GM12878 (cell line): Measurements from ENCODE around the gene ZPBP. TPM values are rescaled to one million over a fixed set of nuclear protein-coding genes. Genes with fewer than 3 reads are reported as not detected.

Experiments used
- ATAC-seq: fragments of 200-7000 bp; cut with Tn5 transposase; 3 replicates; pipeline ENCODE4 v1.9.1; 2020; ENCODE audit warnings: mild to moderate bottlenecking, moderate library complexity
- BruUV-seq: library from RNA; stranded (reverse); fragments of 400-500 nt; replicated peaks from 2 replicates; lab custom pipeline; 2021; lab: Mats Ljungman, UMichigan
- CTCF ChIA-PET: fragments of 300-600 bp; sonication (Branson Sonifier 250); formaldehyde crosslinking; extraction: SDS; loops from one replicate; lab custom pipeline; 2021; ENCODE audit warnings: inconsistent platforms; lab: Yijun Ruan, JAX
- POLR2A ChIA-PET: fragments of 350-600 bp; formaldehyde crosslinking; extraction: SDS; loops from one replicate; lab custom pipeline; 2021; ENCODE audit warnings: inconsistent platforms; lab: Charles Lee
- RAD21 ChIA-PET: fragments of 300-600 bp; sonication (Branson Sonifier 250); formaldehyde crosslinking; loops from one replicate; lab custom pipeline; 2023; ENCODE audit warnings: antibody characterized with exemption; ENCODE audit not compliant: unreplicated experiment; lab: Charles Lee
- SMC1A ChIA-PET: fragments of 300-600 bp; sonication (Branson Sonifier 250); formaldehyde crosslinking; loops from one replicate; lab custom pipeline; 2023; ENCODE audit not compliant: unreplicated experiment, uncharacterized antibody; lab: Charles Lee
- DNase-seq: peaks from one replicate; pipeline ENCODE4 v3.0.0-alpha.2; 2011; ENCODE audit warnings: low read depth, low spot score
- FAIRE-seq: peaks from 3 replicates; lab custom pipeline; 2011; peaks lifted over from hg19 to GRCh38; lab: Jason Lieb, UNC
- H2AFZ ChIP-seq: 2 replicates; pipeline ENCODE4 v1.6.0; 2011; ENCODE audit warnings: low read depth, low read length, control low read depth; ENCODE audit not compliant: control insufficient read depth
- H3K27ac ChIP-seq: 2 replicates; pipeline ENCODE4 v1.5.1; 2011; ENCODE audit warnings: control low read depth; ENCODE audit not compliant: control insufficient read depth, insufficient read depth
- H3K27me3 ChIP-seq, 2 experiments: replicated peaks in 1 of 2; 2 replicates each; pipeline versions ENCODE4 v1.6.0 to v1.6.1; 2011; ENCODE audit warnings: low read length in 1 of 2; ENCODE audit not compliant: control insufficient read depth in 2 of 2, insufficient read depth in 2 of 2
- H3K36me3 ChIP-seq, 2 experiments: 2 replicates each; pipeline ENCODE4 v1.5.1; 2011; ENCODE audit warnings: low read length in 1 of 2; ENCODE audit not compliant: control insufficient read depth in 2 of 2, insufficient read depth in 2 of 2
- H3K4me1 ChIP-seq: 2 replicates; pipeline ENCODE4 v1.6.1; 2011; ENCODE audit warnings: mild to moderate bottlenecking, low read length, moderate library complexity, mixed read lengths; ENCODE audit not compliant: control insufficient read depth, insufficient read depth
- H3K4me2 ChIP-seq: 2 replicates; pipeline ENCODE4 v1.6.0; 2011; ENCODE audit warnings: control low read depth; ENCODE audit not compliant: control insufficient read depth, insufficient read depth
- H3K4me3 ChIP-seq: fragments of 200-600 bp; sonication (generic); 2 replicates; pipeline ENCODE4 v1.5.1; 2016
- H3K79me2 ChIP-seq: 2 replicates; pipeline ENCODE4 v1.6.0; 2011; ENCODE audit warnings: low read length; ENCODE audit not compliant: control insufficient read depth, insufficient read depth
- H3K9ac ChIP-seq: 2 replicates; pipeline ENCODE4 v1.8.0; 2011; ENCODE audit warnings: low read length, control low read depth, mixed read lengths; ENCODE audit not compliant: control insufficient read depth, insufficient read depth
- H3K9me3 ChIP-seq: replicated peaks from 3 replicates; pipeline ENCODE4 v1.5.1; 2011; ENCODE audit warnings: mild to moderate bottlenecking, low read length; ENCODE audit not compliant: control insufficient read depth, insufficient read depth
- H4K20me1 ChIP-seq: 2 replicates; pipeline ENCODE4 v1.6.0; 2011; ENCODE audit not compliant: control insufficient read depth, insufficient read depth
- EZH2 ChIP-seq: IDR thresholded peaks from 2 replicates; pipeline ENCODE4 v1.6.1; 2012; ENCODE audit warnings: low read depth, mild to moderate bottlenecking, control low read depth, inconsistent platforms, low read length, borderline replicate concordance; ENCODE audit not compliant: control insufficient read depth
- GABPA ChIP-seq: IDR thresholded peaks from 2 replicates; pipeline ENCODE4 v1.6.1; 2014; ENCODE audit warnings: antibody characterized with exemption, low read depth, mild to moderate bottlenecking, inconsistent platforms
- POLR2AphosphoS2 ChIP-seq: IDR thresholded peaks from 2 replicates; pipeline ENCODE4 v1.6.1; 2011; ENCODE audit warnings: low read depth, mild to moderate bottlenecking, low read length, improper control_type of control experiment, moderate library complexity
- WGBS: methylation state at CpG from one replicate; pipeline ENCODE4 v1.1.6; 2016; ENCODE audit warnings: low lambda C conversion rate; ENCODE audit not compliant: insufficient replicate concordance, insufficient coverage; ENCODE audit errors: missing lambda C conversion rate; 5-methylcytosine and 5-hydroxymethylcytosine counted together
- in situ Hi-C: fragments of 300-500 bp; cut with MboI; formaldehyde crosslinking; loops from 9 replicates; pipeline ENCODE4 v1.14.3; 2018; ENCODE audit warnings: mixed read lengths
- intact Hi-C: fragments of 100-400 bp; cut with micrococcal nuclease; formaldehyde crosslinking; loops from one replicate; pipeline ENCODE4 v1.14.2; 2022; ENCODE audit not compliant: unreplicated experiment
- polyA plus RNA-seq, 11 experiments: library from polyadenylated mRNA; depleted of rRNA in 4 of 11; unstranded in 6 of 11; stranded (reverse) in 5 of 11; fragments of >200 nt; fragmentation: Nextera tagmentation in 4 of 11; fragmentation: Illumina TruSeq in 1 of 11; extraction: Ambion mirVana in 4 of 11; extraction: Trizol in 1 of 11; gene quantifications; 1 replicate in 1 of 11; 2 replicates in 10 of 11; pipeline versions ENCODE4 v1.2.1 to v1.2.3, GENCODE V29; 2011 to 2016; ENCODE audit warnings: inconsistent platforms in 2 of 11, missing spikeins in 2 of 11, low read depth in 1 of 11
- total RNA-seq, 4 experiments: library from RNA; depleted of rRNA in 3 of 4; stranded (reverse); fragments of >200 nt in 3 of 4; fragmentation: Illumina TruSeq in 1 of 4; extraction: Trizol in 1 of 4; gene quantifications; 2 replicates each; pipeline versions ENCODE4 v1.2.1 to v1.2.3, GENCODE V29; 2013 to 2021
- TF ChIP-seq, protein P1 (sequence below): fragments of 450-650 bp; IDR thresholded peaks from 2 replicates; pipeline ENCODE4 v1.6.1; 2017; ENCODE audit warnings: mild to moderate bottlenecking, moderate library complexity

The ZPBP gene
- total and polyA plus RNA-seq, 10 of the 15 experiments (the other 5 are each of a cell fraction or from before 2014, with no cell fraction given): not detected

DNA sequence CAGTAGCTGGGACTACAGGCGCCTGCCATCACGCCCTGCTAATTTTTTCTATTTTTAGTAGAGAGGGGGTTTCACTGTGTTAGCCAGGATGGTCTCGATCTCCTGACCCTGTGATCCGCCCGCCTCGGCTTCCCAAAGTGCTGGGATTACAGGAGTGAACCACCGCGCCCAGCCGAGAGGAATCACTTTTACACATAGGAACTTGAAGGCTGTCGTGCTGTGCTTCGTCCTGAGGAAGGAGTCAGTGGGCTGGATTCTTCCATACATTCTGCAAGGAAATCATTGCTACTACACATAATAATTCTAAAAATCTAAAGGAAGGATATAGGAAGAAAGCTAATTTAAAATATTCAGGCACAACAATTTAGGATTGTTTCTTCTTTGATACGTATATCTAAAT is 48.8 kb upstream of the ZPBP start:
- Histone ChIP-seq H3K4me2 (no peak overlapping the region), H3K27me3 (no peaks in the 10 kb centered on the region; a peak in 1 of 4 replicates), H3K4me3 (no peak overlapping the region), H2AFZ (no peak overlapping the region), H3K9me3 (no peaks in the 10 kb centered on the region), H3K36me3 (no peaks in the 10 kb centered on the region), H3K79me2 (no peaks in the 10 kb centered on the region), H3K27ac (no peak overlapping the region), H3K9ac (no peak overlapping the region), H4K20me1 (no peaks in the 10 kb centered on the region), H3K4me1 (peaks cover 18% of the 10 kb centered on the region)
- no TSS peak for BruUV-seq
- TF ChIP-seq POLR2AphosphoS2: no peak
- TF ChIP-seq EZH2: no peak
- TF ChIP-seq, protein P1, sequence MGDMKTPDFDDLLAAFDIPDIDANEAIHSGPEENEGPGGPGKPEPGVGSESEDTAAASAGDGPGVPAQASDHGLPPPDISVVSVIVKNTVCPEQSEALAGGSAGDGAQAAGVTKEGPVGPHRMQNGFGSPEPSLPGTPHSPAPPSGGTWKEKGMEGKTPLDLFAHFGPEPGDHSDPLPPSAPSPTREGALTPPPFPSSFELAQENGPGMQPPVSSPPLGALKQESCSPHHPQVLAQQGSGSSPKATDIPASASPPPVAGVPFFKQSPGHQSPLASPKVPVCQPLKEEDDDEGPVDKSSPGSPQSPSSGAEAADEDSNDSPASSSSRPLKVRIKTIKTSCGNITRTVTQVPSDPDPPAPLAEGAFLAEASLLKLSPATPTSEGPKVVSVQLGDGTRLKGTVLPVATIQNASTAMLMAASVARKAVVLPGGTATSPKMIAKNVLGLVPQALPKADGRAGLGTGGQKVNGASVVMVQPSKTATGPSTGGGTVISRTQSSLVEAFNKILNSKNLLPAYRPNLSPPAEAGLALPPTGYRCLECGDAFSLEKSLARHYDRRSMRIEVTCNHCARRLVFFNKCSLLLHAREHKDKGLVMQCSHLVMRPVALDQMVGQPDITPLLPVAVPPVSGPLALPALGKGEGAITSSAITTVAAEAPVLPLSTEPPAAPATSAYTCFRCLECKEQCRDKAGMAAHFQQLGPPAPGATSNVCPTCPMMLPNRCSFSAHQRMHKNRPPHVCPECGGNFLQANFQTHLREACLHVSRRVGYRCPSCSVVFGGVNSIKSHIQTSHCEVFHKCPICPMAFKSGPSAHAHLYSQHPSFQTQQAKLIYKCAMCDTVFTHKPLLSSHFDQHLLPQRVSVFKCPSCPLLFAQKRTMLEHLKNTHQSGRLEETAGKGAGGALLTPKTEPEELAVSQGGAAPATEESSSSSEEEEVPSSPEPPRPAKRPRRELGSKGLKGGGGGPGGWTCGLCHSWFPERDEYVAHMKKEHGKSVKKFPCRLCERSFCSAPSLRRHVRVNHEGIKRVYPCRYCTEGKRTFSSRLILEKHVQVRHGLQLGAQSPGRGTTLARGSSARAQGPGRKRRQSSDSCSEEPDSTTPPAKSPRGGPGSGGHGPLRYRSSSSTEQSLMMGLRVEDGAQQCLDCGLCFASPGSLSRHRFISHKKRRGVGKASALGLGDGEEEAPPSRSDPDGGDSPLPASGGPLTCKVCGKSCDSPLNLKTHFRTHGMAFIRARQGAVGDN: no peak
- TF ChIP-seq GABPA: no peak
- in situ Hi-C loops: no loop called here
- ChIA-PET POLR2A (no interaction called here), RAD21 (interaction anchor here (1.1 to 10.0 kb wide), 5 partner anchors 63 to 286 kb away, joined by 3 to 135 read pairs (median 92); no protein-coding TSS in a partner anchor), CTCF (interaction anchor here (1.0 to 12.3 kb wide), 16 partner anchors 11 to 306 kb away, joined by 3 to 183 read pairs (median 8); no protein-coding TSS in a partner anchor), SMC1A (interaction anchor here (0.8 to 10.7 kb wide), 10 partner anchors 11 to 275 kb away, joined by 3 to 162 read pairs (median 22); no protein-coding TSS in a partner anchor)
- intact Hi-C loops: loop anchor here (1.0 to 2.0 kb wide), 5 partner anchors 63 to 537 kb away; partner anchors contain the start of gene IKZF1
- WGBS: 40% methylated on average over 12 of the region's 12 CpGs
- ATAC-seq (no peak), FAIRE-seq (no peak), DNase-seq (no peak)
